GM12891 (cell line): ENCODE measurements around the gene TAB2.

Experiments used
- DNase-seq: peaks from one replicate; pipeline ENCODE4 v3.0.0; 2011; ENCODE audit warnings: low spot score; ENCODE audit not compliant: insufficient read length
- FAIRE-seq: peaks from 2 replicates; lab custom pipeline; 2011; peaks lifted over from hg19 to GRCh38; lab: Jason Lieb, UNC
- PAX5 ChIP-seq: IDR thresholded peaks from 2 replicates; pipeline ENCODE4 v1.6.1; 2011; ENCODE audit warnings: low read length, moderate library complexity, mild to moderate bottlenecking; ENCODE audit not compliant: insufficient read depth, severe bottlenecking
- POLR2A ChIP-seq: IDR thresholded peaks from 2 replicates; pipeline ENCODE4 v1.6.1; 2011; ENCODE audit warnings: low read depth, low read length, control low read depth
- POLR2AphosphoS5 ChIP-seq: IDR thresholded peaks from 2 replicates; pipeline ENCODE4 v1.6.1; 2011; ENCODE audit warnings: low read depth, low read length, control low read depth
- POU2F2 ChIP-seq: IDR thresholded peaks from 2 replicates; pipeline ENCODE4 v1.6.1; 2011; ENCODE audit warnings: low read depth, mild to moderate bottlenecking, control low read depth, low read length, moderate library complexity
- SPI1 ChIP-seq: IDR thresholded peaks from 2 replicates; pipeline ENCODE4 v1.6.1; 2011; ENCODE audit warnings: low read depth, low read length, control low read depth
- TAF1 ChIP-seq: IDR thresholded peaks from 2 replicates; pipeline ENCODE4 v1.6.1; 2011; ENCODE audit warnings: low read depth, low read length, control low read depth

The TAB2 gene

GRCh38 chr6:149431905-149432775 is 114.6 kb downstream of the TAB2 start:
- no peak for TF ChIP-seq SPI1
- TF ChIP-seq POLR2A = no peak
- TF ChIP-seq POLR2AphosphoS5 = no peak
- no peak for TF ChIP-seq PAX5
- no peak for TF ChIP-seq POU2F2
- no peak for TF ChIP-seq TAF1
- DNase-seq = peak; percentile 70
- FAIRE-seq = peak; percentile 98

GRCh38 chr6:149433405-149433804 is 115.9 kb downstream of the TAB2 start:
- no peak for TF ChIP-seq POLR2A
- TF ChIP-seq POU2F2 = no peak
- no peak for TF ChIP-seq SPI1
- TF ChIP-seq PAX5 = no peak
- no peak for TF ChIP-seq POLR2AphosphoS5
- no peak for TF ChIP-seq TAF1
- DNase-seq (no peak), FAIRE-seq (no peak)

- DNase-seq (no peak), FAIRE-seq (no peak)
- TF ChIP-seq POLR2AphosphoS5 (no peak), PAX5 (no peak)
Measured at GRCh38 chr6:149433881-149434280, 116.4 kb downstream of the TAB2 start.

- TF ChIP-seq POLR2A (no peak), SPI1 (no peak), POLR2AphosphoS5 (no peak), TAF1 (no peak), PAX5 (no peak), POU2F2 (no peak)
- no peak for FAIRE-seq
- no peak for DNase-seq
Measured at GRCh38 chr6:149435919-149436586, 118.5 kb downstream of the TAB2 start.

- no peak for TF ChIP-seq PAX5
- no peak for TF ChIP-seq POU2F2
- TF ChIP-seq POLR2A = no peak
- no peak for TF ChIP-seq SPI1
- TF ChIP-seq TAF1 = no peak
- no peak for TF ChIP-seq POLR2AphosphoS5
- no peak for FAIRE-seq
- no peak for DNase-seq
Measured at GRCh38 chr6:149436647-149437046, 119.1 kb downstream of the TAB2 start.

- TF ChIP-seq POU2F2 (no peak), PAX5 (no peak), POLR2AphosphoS5 (no peak), POLR2A (no peak), SPI1 (no peak), TAF1 (no peak)
- FAIRE-seq (peak; percentile 23), DNase-seq (no peak)
Measured at GRCh38 chr6:149437212-149437611, 119.7 kb downstream of the TAB2 start.

- peak; percentile 95 for TF ChIP-seq SPI1
- no peak for TF ChIP-seq TAF1
- DNase-seq (no peak), FAIRE-seq (no peak)
Measured at GRCh38 chr6:149438855-149439254, 121.3 kb downstream of the TAB2 start.

- DNase-seq (no peak), FAIRE-seq (no peak)
- TF ChIP-seq POU2F2 (no peak), TAF1 (no peak), SPI1 (no peak), POLR2A (no peak), POLR2AphosphoS5 (no peak), PAX5 (no peak)
Measured at GRCh38 chr6:149439626-149440025, 122.1 kb downstream of the TAB2 start.

GRCh38 chr6:149440735-149441671 is 123.5 kb downstream of the TAB2 start:
- DNase-seq (no peak), FAIRE-seq (no peak)
- TF ChIP-seq TAF1 = no peak
- TF ChIP-seq PAX5 = no peak
- no peak for TF ChIP-seq POLR2AphosphoS5
- no peak for TF ChIP-seq POU2F2
- TF ChIP-seq POLR2A = no peak
- no peak for TF ChIP-seq SPI1
